Measurements from ENCODE around the gene MOV10L1. TPM values are rescaled to one million over a fixed set of nuclear protein-coding genes. Genes with fewer than 3 reads are reported as not detected.
A peak's percentile ranks its signal among the peaks of the same experiment; 100 is the strongest.

The MOV10L1 gene
- total RNA-seq, 1 donor from 2014 or later = 0.56 TPM

GRCh38 chr22:50105208-50106100 lies 15.6 kb downstream of the MOV10L1 start:
- Histone ChIP-seq H3K27me3 (ENCODE audit: low read depth) (no peaks in the 10 kb centered on the region), H3K36me3 (no peaks in the 10 kb centered on the region), H3K9me3 (no peaks in the 10 kb centered on the region), H3K27ac (no peak overlapping the region), H3K4me3 (no peak overlapping the region), H3K4me1 (no peaks in the 10 kb centered on the region)
- intact Hi-C loops (cut with DNase I) = no loop called here
- ATAC-seq = peak in 1 of 2 donors; percentile 39
- no peak for TF ChIP-seq CTCF (IDR thresholded peaks at IDR 0.05)
- no peak for DNase-seq

GRCh38 chr22:50107529-50107928 lies 17.7 kb downstream of the MOV10L1 start:
- Histone ChIP-seq H3K4me1 (no peaks in the 10 kb centered on the region), H3K4me3 (no peak overlapping the region), H3K36me3 (no peaks in the 10 kb centered on the region), H3K9me3 (no peaks in the 10 kb centered on the region), H3K27me3 (ENCODE audit: low read depth) (no peaks in the 10 kb centered on the region), H3K27ac (no peak overlapping the region)
- DNase-seq (no peak), ATAC-seq (no peak)
- TF ChIP-seq CTCF (IDR thresholded peaks at IDR 0.05) = no peak
- intact Hi-C loops (cut with DNase I) = no loop called here

GRCh38 chr22:50111056-50111455 lies 21.2 kb downstream of the MOV10L1 start:
- peaks cover 7% of the 10 kb centered on the region for H3K27me3 ChIP-seq (ENCODE audit: low read depth)
- no peak for TF ChIP-seq CTCF (IDR thresholded peaks at IDR 0.05)
- no peak overlapping the region for H3K4me3 ChIP-seq
- ATAC-seq (no peak), DNase-seq (no peak)
- no peaks in the 10 kb centered on the region for H3K9me3 ChIP-seq
- H3K4me1 ChIP-seq = peaks cover 11% of the 10 kb centered on the region
- intact Hi-C loops (cut with DNase I) = no loop called here
- no peaks in the 10 kb centered on the region for H3K36me3 ChIP-seq
- no peak overlapping the region for H3K27ac ChIP-seq

- intact Hi-C loops (cut with DNase I) = no loop called here
- ATAC-seq (peak; percentile 41 to 43), DNase-seq (no peak)
- Histone ChIP-seq H3K36me3 (no peaks in the 10 kb centered on the region), H3K9me3 (no peaks in the 10 kb centered on the region), H3K4me3 (no peak overlapping the region), H3K27ac (no peak overlapping the region), H3K27me3 (ENCODE audit: low read depth) (peaks cover 7% of the 10 kb centered on the region), H3K4me1 (peaks cover 11% of the 10 kb centered on the region)
- no peak for TF ChIP-seq CTCF (IDR thresholded peaks at IDR 0.05)
These were observed 22.6 kb downstream of the MOV10L1 start for GRCh38 chr22:50112151-50113118.

GRCh38 chr22:50114221-50115021 lies 24.6 kb downstream of the MOV10L1 start:
- intact Hi-C loops (cut with DNase I) = no loop called here
- H3K27ac ChIP-seq = peak overlapping the region; percentile 65
- DNase-seq (peak; percentile 78), ATAC-seq (peak; percentile 80 to 84)
- peaks cover 10% of the 10 kb centered on the region for H3K27me3 ChIP-seq (ENCODE audit: low read depth)
- peak overlapping the region; percentile 19 for H3K4me3 ChIP-seq
- H3K36me3 ChIP-seq = no peaks in the 10 kb centered on the region
- H3K4me1 ChIP-seq = peaks cover 22% of the 10 kb centered on the region
- TF ChIP-seq CTCF (IDR thresholded peaks at IDR 0.05) = no peak
- H3K9me3 ChIP-seq = no peaks in the 10 kb centered on the region

All from lower lobe of right lung (tissue), 2 donors.